Measurements from ENCODE around the gene ANKRD55. TPM values are rescaled to one million over a fixed set of nuclear protein-coding genes. Genes with fewer than 3 reads are reported as not detected.

ANKRD55 gene
- total RNA-seq, 1 donor from 2014 or later: not detected

DNA sequence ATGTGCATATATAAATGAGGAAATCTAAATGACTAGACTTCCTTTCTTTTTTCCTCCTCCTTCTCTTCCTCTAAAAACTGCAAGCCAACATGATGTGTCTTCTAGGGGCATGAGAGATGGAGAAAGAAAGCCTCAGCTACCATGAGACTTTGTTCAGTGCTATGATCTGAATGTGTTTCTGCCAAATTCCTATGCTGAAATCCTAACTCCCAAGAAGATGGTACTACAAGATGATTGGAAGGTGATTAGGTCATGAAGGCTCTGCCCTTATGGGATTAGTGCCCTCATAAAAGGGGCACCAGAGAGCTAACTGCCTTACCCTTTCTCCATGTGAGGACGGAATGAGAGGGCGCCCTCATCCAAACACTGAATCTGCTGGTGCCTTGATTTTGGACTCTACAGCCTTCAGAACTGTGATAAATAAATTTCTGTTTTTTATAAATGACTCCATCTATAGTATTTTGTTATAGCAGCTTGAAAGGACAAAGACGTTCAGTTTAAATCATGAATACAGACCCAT lies 166.1 kb downstream of the ANKRD55 start:
- no peak for DNase-seq (ENCODE audit: low spot score, unreplicated experiment)
- no peak overlapping the region for H3K4me3 Mint-ChIP-seq (ENCODE audit: low read depth)
- peaks cover 9% of the 10 kb centered on the region for H3K4me1 Mint-ChIP-seq (ENCODE audit: low read depth)
- H3K27ac Mint-ChIP-seq: no peak overlapping the region
- TF ChIP-seq, protein P1, sequence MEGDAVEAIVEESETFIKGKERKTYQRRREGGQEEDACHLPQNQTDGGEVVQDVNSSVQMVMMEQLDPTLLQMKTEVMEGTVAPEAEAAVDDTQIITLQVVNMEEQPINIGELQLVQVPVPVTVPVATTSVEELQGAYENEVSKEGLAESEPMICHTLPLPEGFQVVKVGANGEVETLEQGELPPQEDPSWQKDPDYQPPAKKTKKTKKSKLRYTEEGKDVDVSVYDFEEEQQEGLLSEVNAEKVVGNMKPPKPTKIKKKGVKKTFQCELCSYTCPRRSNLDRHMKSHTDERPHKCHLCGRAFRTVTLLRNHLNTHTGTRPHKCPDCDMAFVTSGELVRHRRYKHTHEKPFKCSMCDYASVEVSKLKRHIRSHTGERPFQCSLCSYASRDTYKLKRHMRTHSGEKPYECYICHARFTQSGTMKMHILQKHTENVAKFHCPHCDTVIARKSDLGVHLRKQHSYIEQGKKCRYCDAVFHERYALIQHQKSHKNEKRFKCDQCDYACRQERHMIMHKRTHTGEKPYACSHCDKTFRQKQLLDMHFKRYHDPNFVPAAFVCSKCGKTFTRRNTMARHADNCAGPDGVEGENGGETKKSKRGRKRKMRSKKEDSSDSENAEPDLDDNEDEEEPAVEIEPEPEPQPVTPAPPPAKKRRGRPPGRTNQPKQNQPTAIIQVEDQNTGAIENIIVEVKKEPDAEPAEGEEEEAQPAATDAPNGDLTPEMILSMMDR (IDR thresholded peaks at IDR 0.05; ENCODE audit: unreplicated experiment): no peak
- H3K27me3 Mint-ChIP-seq: no peaks in the 10 kb centered on the region
- H3K36me3 Mint-ChIP-seq (ENCODE audit: insufficient read depth): no peaks in the 10 kb centered on the region
- H3K9me3 Mint-ChIP-seq (ENCODE audit: low read depth): no peaks in the 10 kb centered on the region

DNA sequence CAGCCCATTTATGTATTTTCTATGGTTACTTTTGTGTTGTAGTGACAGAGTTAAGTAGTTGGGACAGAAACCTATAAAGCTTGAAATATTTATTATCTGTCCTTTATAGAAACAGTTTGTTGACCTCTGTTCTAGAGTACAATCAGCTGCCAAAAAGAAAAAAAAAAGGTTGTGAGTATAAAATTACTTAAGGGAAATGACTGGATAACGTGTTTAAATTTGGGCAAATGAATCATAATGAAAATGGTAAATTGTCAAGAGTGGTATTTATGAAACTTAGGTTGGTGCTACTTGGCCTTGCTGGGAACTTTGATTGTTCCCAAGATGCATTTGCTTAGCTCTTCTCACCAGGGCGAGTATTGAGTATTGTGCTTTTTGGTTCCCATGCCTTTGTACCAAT lies 168.1 kb downstream of the ANKRD55 start:
- H3K4me3 Mint-ChIP-seq (ENCODE audit: low read depth): no peak overlapping the region
- peaks cover 2% of the 10 kb centered on the region for H3K4me1 Mint-ChIP-seq (ENCODE audit: low read depth)
- no peaks in the 10 kb centered on the region for H3K9me3 Mint-ChIP-seq (ENCODE audit: low read depth)
- H3K36me3 Mint-ChIP-seq (ENCODE audit: insufficient read depth): no peaks in the 10 kb centered on the region
- TF ChIP-seq, protein P1 (IDR thresholded peaks at IDR 0.05; ENCODE audit: unreplicated experiment): no peak
- no peaks in the 10 kb centered on the region for H3K27me3 Mint-ChIP-seq
- DNase-seq (ENCODE audit: low spot score, unreplicated experiment): no peak
- no peak overlapping the region for H3K27ac Mint-ChIP-seq

DNA sequence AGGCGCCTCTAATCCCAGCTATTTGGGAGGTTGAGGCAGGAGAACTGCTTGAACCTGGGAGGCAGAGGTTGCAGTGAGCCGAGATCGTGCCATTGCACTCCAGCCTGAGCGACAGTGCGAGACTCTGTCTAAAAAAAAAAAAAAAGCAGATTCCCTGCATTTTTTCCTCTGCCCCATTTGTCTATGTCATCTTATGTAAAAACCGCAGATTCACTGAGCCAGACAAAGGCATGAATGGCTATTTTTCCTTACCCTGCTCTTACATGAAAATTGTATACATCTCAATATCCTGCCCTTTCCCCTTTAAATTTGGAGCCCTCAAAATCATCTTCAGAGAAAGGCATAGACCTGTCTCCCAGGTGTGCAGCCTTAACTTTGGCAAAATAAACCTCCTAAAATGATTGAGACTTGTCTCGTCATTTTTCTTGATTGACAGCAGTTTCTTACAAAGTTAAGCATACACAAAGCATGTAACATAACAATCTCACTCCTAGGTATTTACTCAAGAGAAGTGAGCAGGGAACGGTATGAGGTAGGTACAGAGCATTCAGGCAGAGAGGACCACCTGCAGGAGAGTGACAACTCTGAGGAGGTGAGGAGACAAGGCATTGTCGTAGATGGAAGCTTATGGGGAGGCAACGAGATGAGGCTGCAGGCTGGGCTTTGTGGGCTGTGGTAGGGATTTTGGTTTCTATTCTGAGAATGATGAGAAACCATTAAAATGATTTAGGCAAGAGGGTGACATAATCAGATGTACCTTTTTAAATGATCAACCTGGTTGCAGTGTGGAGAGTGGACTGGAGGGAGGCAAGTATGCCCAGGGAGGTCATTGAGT lies 172.6 kb downstream of the ANKRD55 start:
- no peaks in the 10 kb centered on the region for H3K27me3 Mint-ChIP-seq
- H3K9me3 Mint-ChIP-seq (ENCODE audit: low read depth): no peaks in the 10 kb centered on the region
- TF ChIP-seq, protein P1 (IDR thresholded peaks at IDR 0.05; ENCODE audit: unreplicated experiment): no peak
- no peak for DNase-seq (ENCODE audit: low spot score, unreplicated experiment)
- H3K4me1 Mint-ChIP-seq (ENCODE audit: low read depth): peaks cover 6% of the 10 kb centered on the region
- no peak overlapping the region for H3K4me3 Mint-ChIP-seq (ENCODE audit: low read depth)
- H3K27ac Mint-ChIP-seq: no peak overlapping the region
- H3K36me3 Mint-ChIP-seq (ENCODE audit: insufficient read depth): no peaks in the 10 kb centered on the region

DNA sequence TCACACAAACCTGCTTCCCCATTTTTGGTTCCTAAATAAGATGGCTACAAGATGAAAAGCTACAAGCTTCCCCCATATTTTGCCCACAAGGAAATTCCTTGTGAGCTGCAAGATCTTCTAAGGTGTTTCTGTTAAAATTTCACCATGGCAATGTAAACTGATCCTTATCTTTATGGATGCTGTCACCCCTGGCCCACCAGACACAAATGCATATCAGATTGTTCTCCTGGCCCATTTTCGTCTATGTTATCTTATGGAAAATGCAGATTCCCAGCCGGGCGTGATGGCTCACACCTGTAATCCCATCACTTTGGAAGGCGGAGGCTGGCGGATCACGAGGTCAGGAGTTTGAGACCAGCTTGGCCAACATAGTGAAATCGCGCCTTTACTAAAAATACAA lies 173.3 kb downstream of the ANKRD55 start:
- H3K27me3 Mint-ChIP-seq: no peaks in the 10 kb centered on the region
- no peak overlapping the region for H3K27ac Mint-ChIP-seq
- no peak for DNase-seq (ENCODE audit: low spot score, unreplicated experiment)
- H3K4me1 Mint-ChIP-seq (ENCODE audit: low read depth): peaks cover 6% of the 10 kb centered on the region
- H3K4me3 Mint-ChIP-seq (ENCODE audit: low read depth): no peak overlapping the region
- H3K36me3 Mint-ChIP-seq (ENCODE audit: insufficient read depth): no peaks in the 10 kb centered on the region
- H3K9me3 Mint-ChIP-seq (ENCODE audit: low read depth): no peaks in the 10 kb centered on the region
- TF ChIP-seq, protein P1 (IDR thresholded peaks at IDR 0.05; ENCODE audit: unreplicated experiment): no peak

DNA sequence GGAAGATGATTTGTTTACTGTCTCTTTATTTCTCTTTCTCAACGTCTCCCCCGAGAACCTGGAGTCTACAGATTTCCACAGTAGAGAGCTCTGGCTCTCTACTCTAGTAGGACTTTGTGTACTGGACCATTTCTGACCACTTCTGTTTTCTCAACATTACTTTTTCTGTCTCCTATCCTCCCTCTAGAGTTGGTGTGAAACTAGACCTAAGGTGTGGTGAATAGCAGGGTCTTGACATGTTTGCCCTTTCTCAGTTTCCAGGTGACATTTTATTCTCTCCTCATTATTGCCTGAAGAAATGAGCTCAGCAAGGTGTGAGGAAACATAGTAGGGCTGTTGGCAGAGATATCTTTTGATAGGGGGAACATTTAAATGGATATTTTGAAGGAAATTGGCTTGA lies 176.3 kb downstream of the ANKRD55 start:
- DNase-seq (ENCODE audit: low spot score, unreplicated experiment): no peak
- Mint-ChIP-seq H3K36me3 (ENCODE audit: insufficient read depth) (peaks cover 1% of the 10 kb centered on the region), H3K9me3 (ENCODE audit: low read depth) (peaks cover 5% of the 10 kb centered on the region), H3K4me3 (ENCODE audit: low read depth) (no peak overlapping the region), H3K27ac (no peak overlapping the region), H3K4me1 (ENCODE audit: low read depth) (peaks cover 6% of the 10 kb centered on the region), H3K27me3 (no peaks in the 10 kb centered on the region)
- TF ChIP-seq, protein P1 (IDR thresholded peaks at IDR 0.05; ENCODE audit: unreplicated experiment): no peak

All from progenitor cell of endocrine pancreas (in vitro differentiated cells).